SK-N-SH (cell line): Measurements from ENCODE around the gene SMYD4. TPM values are rescaled to one million over a fixed set of nuclear protein-coding genes. Genes with fewer than 3 reads are reported as not detected.
"Not testable (repeated sequence)": the region's sequence is repeated elsewhere in the genome, so short reads cannot be mapped to it uniquely, and the experiment has no call there.

Experiments
- CTCF ChIA-PET: fragments of 300-600, 350-600 bp; formaldehyde crosslinking; extraction: SDS; loops from one replicate; lab custom pipeline; 2021; lab: Yijun Ruan, JAX
- POLR2A ChIA-PET: fragments of 350-600 bp; sonication (Branson Sonifier 250); formaldehyde crosslinking; extraction: SDS; loops from one replicate; lab custom pipeline; 2020; ENCODE audit warnings: antibody characterized with exemption, inconsistent platforms; lab: Yijun Ruan, JAX
- DNase-seq: peaks from one replicate; pipeline ENCODE4 v3.0.0; 2012
- H2AFZ ChIP-seq: fragments of 200-600 bp; sonication (generic); 2 replicates; pipeline ENCODE4 v1.8.1; 2016; ENCODE audit warnings: antibody characterized with exemption, mild to moderate bottlenecking, low read depth
- H3F3A ChIP-seq: fragments of 200-600 bp; sonication (generic); replicated peaks from 2 replicates; pipeline ENCODE3; 2016; ENCODE audit warnings: antibody characterized with exemption, mild to moderate bottlenecking; ENCODE audit not compliant: insufficient read depth
- H3K27ac ChIP-seq, 2 experiments: fragments of 200-500 bp in 1 of 2; fragments of 200-600 bp in 1 of 2; sonication (Bioruptor generic) in 1 of 2; sonication (generic), shearing (Covaris generic) in 1 of 2; 2 replicates each; pipeline versions ENCODE4 v1.5.1 to v1.6.1; 2014 to 2016; ENCODE audit warnings: low read depth in 2 of 2, inconsistent platforms in 1 of 2, low read length in 1 of 2, mild to moderate bottlenecking in 1 of 2, mixed read lengths in 1 of 2
- H3K27me3 ChIP-seq: fragments of 200-600 bp; sonication (generic), shearing (Covaris generic); 2 replicates; pipeline ENCODE4 v1.6.1; 2016; ENCODE audit warnings: mixed run types; ENCODE audit not compliant: insufficient read depth
- H3K36me3 ChIP-seq, 2 experiments: fragments of 200-500 bp in 1 of 2; fragments of 200-600 bp in 1 of 2; sonication (Bioruptor generic) in 1 of 2; sonication (generic) in 1 of 2; replicated peaks in 1 of 2; 2 replicates each; pipeline versions ENCODE3 to v1.5.1; 2014 to 2016; ENCODE audit warnings: low read length in 1 of 2, mild to moderate bottlenecking in 1 of 2; ENCODE audit not compliant: insufficient read depth in 2 of 2, control insufficient read depth in 1 of 2
- H3K4me1 ChIP-seq, 2 experiments: fragments of 200-500 bp in 1 of 2; fragments of 200-600 bp in 1 of 2; sonication (Bioruptor generic) in 1 of 2; sonication (generic), shearing (Covaris generic) in 1 of 2; 2 replicates each; pipeline versions ENCODE4 v1.5.1 to v1.6.1; 2014 to 2016; ENCODE audit warnings: low read depth in 1 of 2, low read length in 1 of 2, mixed run types in 1 of 2; ENCODE audit not compliant: insufficient read depth in 2 of 2, control insufficient read depth in 1 of 2
- H3K4me2 ChIP-seq: fragments of 200-600 bp; sonication (generic), shearing (Covaris generic); 2 replicates; pipeline ENCODE4 v1.6.1; 2017; ENCODE audit warnings: mixed run types
- H3K4me3 ChIP-seq, 2 experiments: fragments of 200-500 bp in 1 of 2; fragments of 200-600 bp in 1 of 2; sonication (Bioruptor generic) in 1 of 2; sonication (generic), shearing (Covaris generic) in 1 of 2; 2 replicates each; pipeline versions ENCODE4 v1.5.1 to v1.8.1; 2014 to 2016; ENCODE audit warnings: low read depth in 2 of 2, inconsistent platforms in 1 of 2, low read length in 1 of 2, mild to moderate bottlenecking in 1 of 2, mixed read lengths in 1 of 2, moderate library complexity in 1 of 2
- H3K79me2 ChIP-seq: fragments of 200-600 bp; sonication (generic); 2 replicates; pipeline ENCODE4 v1.8.1; 2017; ENCODE audit warnings: mild to moderate bottlenecking; ENCODE audit not compliant: insufficient read depth
- H3K9ac ChIP-seq: fragments of 200-600 bp; sonication (generic); 2 replicates; pipeline ENCODE4 v1.6.1; 2017; ENCODE audit warnings: mixed run types
- H3K9me2 ChIP-seq: fragments of 200-600 bp; sonication (generic); 2 replicates; pipeline ENCODE4 v1.6.1; 2017; ENCODE audit warnings: mixed run types
- H3K9me3 ChIP-seq: fragments of 200-600 bp; sonication (generic); 2 replicates; pipeline ENCODE4 v1.6.1; 2017; ENCODE audit warnings: mixed run types, mild to moderate bottlenecking, moderate library complexity
- H4K20me1 ChIP-seq: fragments of 200-600 bp; sonication (generic); 2 replicates; pipeline ENCODE4 v1.6.1; 2017; ENCODE audit warnings: mild to moderate bottlenecking, mixed run types; ENCODE audit not compliant: insufficient read depth
- CHD2 ChIP-seq: fragments of 150-350 bp; IDR thresholded peaks from 2 replicates; pipeline ENCODE4 v1.6.1; 2018; ENCODE audit warnings: low read length; ENCODE audit not compliant: partially characterized antibody
- CTCF ChIP-seq: fragments of 200-600 bp; sonication (generic); IDR thresholded peaks from 2 replicates; pipeline ENCODE4 v1.6.1; 2017; ENCODE audit warnings: antibody characterized with exemption, mild to moderate bottlenecking, moderate library complexity
- ELF1 ChIP-seq: IDR thresholded peaks from 2 replicates; pipeline ENCODE4 v1.4.0; 2012
- EZH2phosphoT487 ChIP-seq: fragments of 200-600 bp; sonication (generic); IDR thresholded peaks from 2 replicates; pipeline ENCODE4 v1.6.1; 2017; ENCODE audit warnings: low read depth, mixed run types, mild to moderate bottlenecking, antibody characterized with exemption, moderate library complexity, borderline replicate concordance
- FOSL2 ChIP-seq: IDR thresholded peaks from 2 replicates; pipeline ENCODE4 v1.4.0; 2012; ENCODE audit warnings: low read depth, mild to moderate bottlenecking, moderate library complexity, borderline replicate concordance
- MAX ChIP-seq: IDR thresholded peaks from 2 replicates; pipeline ENCODE4 v1.4.0; 2012; ENCODE audit warnings: low read depth
- MXI1 ChIP-seq: IDR thresholded peaks from 2 replicates; pipeline ENCODE4 v1.6.1; 2012; ENCODE audit warnings: mild to moderate bottlenecking, low read depth, low read length, improper control_type of control experiment
- NRF1 ChIP-seq: IDR thresholded peaks from 2 replicates; pipeline ENCODE4 v1.6.1; 2012; ENCODE audit warnings: low read depth, mild to moderate bottlenecking, low read length
- PBX3 ChIP-seq: IDR thresholded peaks from 2 replicates; pipeline ENCODE4; 2012
- RXRA ChIP-seq: IDR thresholded peaks from 2 replicates; pipeline ENCODE4 v1.4.0; 2012; ENCODE audit warnings: low read depth, mild to moderate bottlenecking, borderline replicate concordance
- ZBTB33 ChIP-seq: IDR thresholded peaks from 2 replicates; pipeline ENCODE4 v1.4.0; 2012; ENCODE audit warnings: low read depth, borderline replicate concordance
- WGBS: methylation state at CpG from one replicate; pipeline ENCODE4 v1.1.6; 2017; ENCODE audit warnings: low lambda C conversion rate; 5-methylcytosine and 5-hydroxymethylcytosine counted together
- polyA plus RNA-seq, 3 experiments: library from polyadenylated mRNA; depleted of rRNA; stranded (reverse); fragments of >200 nt; gene quantifications; 2 replicates each; pipeline ENCODE4 v1.2.3, GENCODE V29; 2012
- TF ChIP-seq, protein P1 (sequence below): IDR thresholded peaks from 2 replicates; pipeline ENCODE4 v1.4.0; 2012; ENCODE audit warnings: low read depth, borderline replicate concordance
- TF ChIP-seq, protein P2 (sequence below): fragments of 150-350 bp; IDR thresholded peaks from 2 replicates; pipeline ENCODE4 v1.6.1; 2016; ENCODE audit warnings: mild to moderate bottlenecking, low read depth, low read length

Gene SMYD4
- polyA plus RNA-seq, 1 of the 3 experiments (the other 2 are of a cell fraction), result 4.9 TPM

GRCh38 chr17:1800712-1801111 lies 29.0 kb downstream of the SMYD4 start (continued):
- TF ChIP-seq CTCF, result no peak
- TF ChIP-seq MXI1, result no peak
- no peak for TF ChIP-seq ZBTB33
- TF ChIP-seq NRF1, result no peak
- no peak for TF ChIP-seq ELF1
- TF ChIP-seq CHD2, result no peak

DNA sequence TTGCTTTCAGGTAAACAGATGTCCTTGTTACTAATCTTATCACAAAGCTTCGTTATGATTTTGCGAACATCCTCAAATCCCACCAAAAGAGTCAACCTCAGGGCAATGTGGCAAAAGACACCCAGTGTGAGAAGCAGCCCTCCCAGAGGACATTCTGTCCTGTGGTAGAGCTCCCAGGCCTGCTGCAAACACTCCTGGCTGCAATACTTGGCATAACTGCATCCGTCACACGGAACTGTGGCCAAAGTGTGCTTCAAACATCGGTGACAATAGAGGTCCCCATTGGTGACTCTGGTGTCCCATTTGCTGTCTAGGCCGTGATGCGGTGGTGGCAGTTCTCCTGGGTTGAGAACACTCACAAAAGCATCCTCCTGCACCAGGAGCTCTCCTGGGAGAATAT lies 29.5 kb downstream of the SMYD4 start:
- WGBS, result 90% methylated on average over 7 of the region's 7 CpGs
- Histone ChIP-seq H2AFZ (no peak overlapping the region), H3K27me3 (no peaks in the 10 kb centered on the region), H3K36me3 (peaks cover 7 to 11% of the 10 kb centered on the region in 2 experiments), H3K4me1 (peaks cover 0 to 6% of the 10 kb centered on the region in 2 experiments; a peak in 1 of 4 replicates), H3K9me3 (no peaks in the 10 kb centered on the region), H3K9me2 (no peaks in the 10 kb centered on the region), H3K4me2 (no peak overlapping the region), H4K20me1 (no peaks in the 10 kb centered on the region), H3K9ac (no peak overlapping the region), H3K4me3 (no peak overlapping the region), H3K79me2 (peaks cover 6% of the 10 kb centered on the region; the same call in 1 of the 2 replicates), H3F3A (no peaks in the 10 kb centered on the region), H3K27ac (no peak overlapping the region; a peak in 1 of 4 replicates)
- ChIA-PET CTCF (interaction anchor here (1.0 to 1.1 kb wide), 3 partner anchors 13 to 79 kb away, joined by 3 to 5 read pairs (median 3); no protein-coding TSS in a partner anchor), POLR2A (no interaction called here)
- DNase-seq, result no peak
- TF ChIP-seq MAX, result no peak
- TF ChIP-seq RXRA, result no peak
- TF ChIP-seq EZH2phosphoT487, result no peak
- TF ChIP-seq FOSL2, result no peak
- TF ChIP-seq, protein P1, sequence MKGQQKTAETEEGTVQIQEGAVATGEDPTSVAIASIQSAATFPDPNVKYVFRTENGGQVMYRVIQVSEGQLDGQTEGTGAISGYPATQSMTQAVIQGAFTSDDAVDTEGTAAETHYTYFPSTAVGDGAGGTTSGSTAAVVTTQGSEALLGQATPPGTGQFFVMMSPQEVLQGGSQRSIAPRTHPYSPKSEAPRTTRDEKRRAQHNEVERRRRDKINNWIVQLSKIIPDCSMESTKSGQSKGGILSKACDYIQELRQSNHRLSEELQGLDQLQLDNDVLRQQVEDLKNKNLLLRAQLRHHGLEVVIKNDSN, result no peak
- no peak for TF ChIP-seq MXI1
- TF ChIP-seq, protein P2, sequence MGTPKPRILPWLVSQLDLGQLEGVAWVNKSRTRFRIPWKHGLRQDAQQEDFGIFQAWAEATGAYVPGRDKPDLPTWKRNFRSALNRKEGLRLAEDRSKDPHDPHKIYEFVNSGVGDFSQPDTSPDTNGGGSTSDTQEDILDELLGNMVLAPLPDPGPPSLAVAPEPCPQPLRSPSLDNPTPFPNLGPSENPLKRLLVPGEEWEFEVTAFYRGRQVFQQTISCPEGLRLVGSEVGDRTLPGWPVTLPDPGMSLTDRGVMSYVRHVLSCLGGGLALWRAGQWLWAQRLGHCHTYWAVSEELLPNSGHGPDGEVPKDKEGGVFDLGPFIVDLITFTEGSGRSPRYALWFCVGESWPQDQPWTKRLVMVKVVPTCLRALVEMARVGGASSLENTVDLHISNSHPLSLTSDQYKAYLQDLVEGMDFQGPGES, result no peak
- no peak for TF ChIP-seq PBX3

DNA sequence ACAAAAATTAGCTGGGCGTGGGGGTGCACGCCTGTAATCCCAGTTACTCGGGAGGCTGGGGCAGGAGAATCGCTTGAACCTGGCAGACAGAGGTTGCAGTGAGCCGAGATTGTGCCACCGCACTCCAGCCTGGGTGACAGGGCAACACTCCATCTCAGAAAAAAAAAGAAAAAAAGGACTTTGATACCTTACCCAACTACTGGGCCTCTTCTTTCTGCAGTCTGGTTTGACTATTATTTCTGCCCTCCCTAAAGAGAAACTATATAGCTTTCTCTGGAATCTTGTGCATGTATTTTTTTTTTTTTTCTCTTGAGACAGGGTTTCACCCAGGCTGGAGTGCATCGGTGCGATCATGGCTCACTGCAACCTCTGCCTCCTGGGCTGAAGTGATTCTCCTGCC lies 31.9 kb downstream of the SMYD4 start:
- 95% methylated on average over 7 of the region's 8 CpGs for WGBS
- DNase-seq, H4K20me1 ChIP-seq, H3K27me3 ChIP-seq, H2AFZ ChIP-seq, H3K4me3 ChIP-seq, H3K9me2 ChIP-seq, H3K9ac ChIP-seq, H3F3A ChIP-seq, POLR2A ChIA-PET, H3K27ac ChIP-seq, H3K4me2 ChIP-seq, H3K9me3 ChIP-seq: not testable (repeated sequence)
- Histone ChIP-seq H3K4me1 (peaks cover 0 to 14% of the 10 kb centered on the region in 2 experiments; a peak in 2 of 4 replicates), H3K79me2 (peaks cover 14% of the 10 kb centered on the region; the same call in 1 of the 2 replicates), H3K36me3 (peaks cover 8 to 12% of the 10 kb centered on the region in 2 experiments)
- CTCF ChIA-PET, result interaction anchor here (1.2 kb wide), 1 partner anchor 228 kb away, joined by 4 read pairs; no protein-coding TSS in a partner anchor
